Skin epidermis (tissue), 12 donors: Measurements from ENCODE around the gene IVNS1ABP.
"Not testable (repeated sequence)": the region's sequence is repeated elsewhere in the genome, so short reads cannot be mapped to it uniquely, and the experiment has no call there.

Source experiments
- H3K27ac ChIP-seq, 21 experiments: fragments of 200-600 bp; sonication (generic) in 11 of 21; one replicate each; pipeline ENCODE4 v1.5.0; 2020; ENCODE audit warnings: mild to moderate bottlenecking in 3 of 21, inconsistent platforms in 2 of 21, moderate library complexity in 2 of 21
- H3K4me3 ChIP-seq, 7 experiments: fragments of 200-600 bp; sonication (generic) in 2 of 7; one replicate each; pipeline ENCODE4 v1.5.0; 2020; ENCODE audit warnings: inconsistent platforms in 2 of 7, mild to moderate bottlenecking in 2 of 7, moderate library complexity in 1 of 7

Gene IVNS1ABP

DNA sequence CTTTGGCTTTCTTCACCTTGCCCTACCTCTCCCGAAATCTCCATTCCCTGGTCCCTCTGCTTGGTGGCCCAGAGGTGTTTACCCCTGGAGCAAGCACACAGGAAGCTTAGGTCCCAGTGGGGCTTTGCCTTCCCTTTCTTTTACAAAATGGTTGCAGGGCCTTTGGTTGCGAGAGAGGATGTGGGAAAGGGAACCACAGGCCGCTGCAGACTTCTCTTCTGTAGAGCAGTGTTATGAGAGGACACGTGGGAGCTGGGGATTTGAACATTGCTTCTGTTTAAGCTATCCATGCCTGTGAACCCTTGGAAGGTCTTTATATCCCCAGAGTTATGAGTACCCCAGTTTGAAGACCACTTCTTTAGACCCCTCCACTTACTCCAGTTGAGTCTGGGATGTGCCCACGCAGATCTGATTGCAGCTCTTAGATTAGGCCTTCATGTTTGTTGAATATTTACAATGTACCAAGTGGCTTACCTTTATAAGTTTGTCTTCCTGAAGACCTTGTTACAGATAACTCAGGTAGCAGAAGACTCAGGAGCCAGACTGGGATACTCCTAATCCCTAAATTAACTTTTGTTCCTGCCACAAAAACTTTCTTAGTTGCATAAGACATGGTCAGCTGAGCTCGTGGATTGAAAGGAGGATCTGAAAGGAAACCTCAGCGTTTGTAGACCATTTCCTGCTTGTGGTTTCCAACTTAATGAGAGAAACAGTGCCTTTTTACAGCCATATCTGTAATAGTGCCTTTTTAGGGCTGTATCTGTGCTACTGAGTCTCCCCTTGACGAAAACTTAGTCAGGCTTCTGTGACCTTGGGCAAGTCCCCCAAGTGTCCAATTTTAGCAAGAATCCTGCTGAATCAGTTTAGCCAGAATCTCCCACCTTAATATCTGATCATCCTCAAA is 21.9 kb upstream of the IVNS1ABP start:
- Histone ChIP-seq H3K27ac (peak overlapping the region in 18 of 21 experiments; percentile 19 to 88 (median 48)), H3K4me3 (no peak overlapping the region)

DNA sequence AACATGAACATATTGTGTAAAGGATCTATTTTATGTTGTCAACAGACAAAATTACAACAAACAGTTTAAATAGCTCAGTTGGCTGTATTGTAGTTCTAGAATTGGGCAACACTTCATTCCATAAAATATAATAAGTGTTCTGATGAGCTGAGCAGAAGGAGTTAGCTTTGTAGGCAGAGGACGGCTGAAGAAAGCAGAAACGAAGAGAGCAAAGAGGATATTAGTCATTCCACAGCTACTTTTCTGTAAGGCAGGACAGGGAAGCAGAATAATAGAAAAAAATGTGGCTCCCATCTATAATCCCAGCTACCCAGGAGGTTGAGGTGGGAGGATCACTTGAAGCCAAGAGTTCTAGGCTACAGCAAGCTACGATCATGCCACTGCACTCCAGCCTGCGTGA is 20.2 kb upstream of the IVNS1ABP start:
- H3K27ac ChIP-seq = peak overlapping the region in 6 of 21 experiments; percentile 11 to 88 (median 53)

DNA sequence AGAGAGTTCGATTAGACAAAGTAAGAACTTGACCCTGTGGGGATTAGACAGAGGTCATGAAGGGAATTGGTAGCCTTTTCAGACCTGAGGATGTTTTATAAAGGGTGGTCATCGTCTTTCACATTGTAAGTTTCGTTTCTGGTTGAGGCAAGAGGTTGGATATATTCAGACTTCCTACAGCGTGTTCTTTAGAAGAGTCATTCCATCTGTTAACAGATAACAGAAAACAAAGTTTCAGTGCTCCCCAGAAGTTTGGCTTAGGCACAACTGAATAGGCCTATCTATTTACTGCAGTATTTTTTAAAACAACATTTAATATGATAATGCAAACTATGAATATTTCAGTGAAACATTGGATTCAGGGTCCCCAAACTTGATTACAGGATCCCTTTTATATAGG is 17.1 kb upstream of the IVNS1ABP start:
- H3K4me3 ChIP-seq = no peak overlapping the region
- H3K27ac ChIP-seq = no peak overlapping the region

More for the DNA sequence above, 20.2 kb upstream of the IVNS1ABP start:
- no peak overlapping the region for H3K4me3 ChIP-seq

DNA sequence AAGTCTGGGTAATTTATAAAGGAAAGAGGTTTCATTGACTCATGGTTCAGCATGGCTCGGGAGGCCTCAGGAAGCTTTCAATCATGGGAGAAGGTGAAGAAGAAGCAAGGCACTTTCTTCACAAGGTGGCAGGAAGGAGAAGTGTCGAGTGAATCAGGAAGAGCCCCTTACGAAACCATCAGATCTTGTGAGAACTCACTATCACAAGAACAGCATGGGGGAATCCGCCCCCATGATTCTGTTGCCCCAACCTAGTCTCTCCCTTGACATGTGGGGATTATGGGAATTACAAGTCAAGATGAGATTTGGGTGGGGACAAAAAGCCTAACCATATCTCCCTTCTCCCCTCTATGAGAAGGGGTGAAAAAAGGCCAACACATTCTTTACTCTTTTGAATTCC is 11.2 kb upstream of the IVNS1ABP start:
- no peak overlapping the region for H3K4me3 ChIP-seq
- H3K27ac ChIP-seq = no peak overlapping the region

DNA sequence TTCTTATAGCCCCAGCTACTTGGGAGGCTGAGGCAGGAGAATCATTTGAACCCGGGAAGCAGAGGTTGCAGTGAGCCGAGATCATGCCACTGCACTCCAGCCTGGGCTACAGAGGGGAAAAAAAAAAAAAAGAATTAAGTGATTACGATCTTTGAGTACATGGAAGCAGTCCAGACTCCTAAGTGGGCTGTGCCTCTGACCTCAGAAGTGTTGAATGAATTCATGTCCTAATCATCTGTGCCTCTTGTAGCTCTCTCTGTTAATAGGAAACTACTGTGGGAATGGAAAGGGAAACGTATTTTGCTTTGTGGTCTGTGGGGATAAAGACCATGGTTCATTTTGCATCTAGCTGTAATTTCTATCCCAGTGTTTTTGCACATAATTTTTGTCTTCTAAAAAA is 8.4 kb upstream of the IVNS1ABP start:
- Histone ChIP-seq H3K27ac (no peak overlapping the region), H3K4me3 (no peak overlapping the region)

DNA sequence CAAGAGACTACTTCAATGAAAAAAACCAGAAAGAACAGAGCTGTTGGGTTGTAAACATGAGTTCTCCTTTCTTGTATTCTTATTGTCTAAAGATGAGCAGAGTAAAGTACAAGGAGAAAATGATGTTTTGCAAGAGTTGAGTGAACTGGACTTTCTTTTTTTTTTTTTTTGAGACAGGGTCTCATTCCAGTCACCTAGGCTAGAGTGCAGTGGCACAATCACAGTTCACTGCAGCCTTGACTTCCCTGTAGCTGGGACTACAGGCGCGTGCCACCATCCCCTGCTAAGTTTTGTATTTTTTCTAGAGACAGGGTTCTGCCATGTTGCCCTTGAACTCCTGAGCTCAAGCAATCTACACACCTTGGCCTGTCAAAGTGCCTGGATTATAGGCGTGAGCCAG is 7.1 kb upstream of the IVNS1ABP start:
- H3K27ac ChIP-seq = no peak overlapping the region

DNA sequence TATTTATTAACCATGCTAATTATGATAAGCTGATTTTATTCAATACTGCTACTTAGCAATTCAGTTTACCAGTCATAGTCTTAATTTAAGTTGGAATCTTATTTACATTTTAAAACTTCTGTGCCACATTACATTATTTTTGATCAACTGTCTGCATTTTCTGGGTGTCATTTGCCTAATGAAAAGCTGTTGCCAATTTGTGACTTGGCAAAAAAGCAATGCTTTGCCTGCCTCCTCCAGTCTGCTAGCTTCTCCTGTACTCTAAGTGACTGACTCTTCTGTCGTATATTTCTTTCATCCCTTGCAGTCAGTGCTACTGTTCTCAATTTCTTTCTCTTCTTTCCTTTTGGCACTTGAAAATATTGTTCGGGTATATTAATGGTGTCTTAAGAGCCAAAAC is 5.6 kb upstream of the IVNS1ABP start:
- Histone ChIP-seq H3K4me3 (no peak overlapping the region), H3K27ac (no peak overlapping the region)

More for the DNA sequence above, 7.1 kb upstream of the IVNS1ABP start:
- H3K4me3 ChIP-seq = no peak overlapping the region

DNA sequence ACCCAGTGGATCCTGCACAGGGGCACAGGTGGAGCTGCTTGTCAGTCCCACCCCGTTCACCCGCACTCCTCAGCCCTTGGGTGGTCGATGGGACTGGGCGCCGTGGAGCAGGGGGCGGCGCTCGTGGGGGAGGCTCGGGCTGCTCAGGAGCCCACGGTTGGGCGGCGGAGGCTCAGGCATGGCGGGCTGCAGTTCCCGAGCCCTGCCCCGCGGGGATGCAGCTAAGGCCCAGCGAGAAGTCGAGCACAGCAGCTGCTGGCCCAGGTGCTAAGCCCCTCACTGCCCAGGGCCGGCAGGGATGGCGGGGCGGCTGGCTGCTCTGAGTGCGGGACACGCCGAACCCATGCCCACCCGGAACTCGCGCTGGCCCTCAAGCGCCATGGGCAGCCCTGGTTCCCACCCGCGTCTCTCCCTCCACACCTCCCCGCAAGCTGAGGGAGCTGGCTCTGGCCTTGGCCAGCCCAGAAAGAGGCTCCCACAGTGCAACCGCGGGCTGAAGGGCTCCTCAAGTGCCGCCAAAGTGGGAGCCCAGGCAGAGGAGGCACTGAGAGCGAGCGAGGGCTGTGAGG is 4.7 kb upstream of the IVNS1ABP start:
- not testable (repeated sequence) for H3K27ac ChIP-seq, H3K4me3 ChIP-seq

DNA sequence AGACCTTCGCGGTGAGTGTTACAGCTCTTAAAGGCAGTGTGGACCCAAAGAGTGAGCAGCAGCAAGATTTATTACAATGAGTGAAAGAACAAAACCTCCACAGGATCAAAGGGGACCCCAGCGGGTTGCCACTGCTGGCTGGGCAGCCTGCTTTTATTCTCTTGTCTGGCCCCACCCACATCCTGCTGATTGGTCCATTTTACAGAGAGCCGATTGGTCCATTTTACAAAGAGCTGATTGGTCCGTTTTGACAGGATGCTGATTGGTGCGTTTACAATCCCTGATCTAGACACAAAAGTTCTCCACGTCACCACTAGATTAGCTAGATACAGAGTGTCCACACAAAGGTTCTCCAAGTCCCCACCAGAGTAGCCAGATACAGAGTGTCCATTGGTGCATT is 4.1 kb upstream of the IVNS1ABP start:
- not testable (repeated sequence) for H3K4me3 ChIP-seq, H3K27ac ChIP-seq

DNA sequence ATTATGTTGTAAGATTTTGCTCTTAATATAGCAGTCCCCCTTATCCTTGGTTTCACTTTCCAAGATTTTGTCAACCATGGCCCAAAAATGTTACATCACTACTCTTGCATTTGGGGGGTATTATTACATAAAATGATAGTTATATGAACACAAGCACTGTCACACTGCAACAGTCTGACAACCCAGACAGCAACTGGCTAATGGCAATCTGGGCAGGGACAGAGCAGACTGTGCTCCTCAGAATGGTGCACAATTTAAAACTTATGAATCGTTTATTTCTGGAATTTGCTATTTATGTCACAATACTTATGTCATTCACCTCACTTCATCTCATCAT is 2.1 kb upstream of the IVNS1ABP start:
- Histone ChIP-seq H3K27ac (peak overlapping the region in 5 of 21 experiments; percentile 31 to 98 (median 98)), H3K4me3 (no peak overlapping the region)

DNA sequence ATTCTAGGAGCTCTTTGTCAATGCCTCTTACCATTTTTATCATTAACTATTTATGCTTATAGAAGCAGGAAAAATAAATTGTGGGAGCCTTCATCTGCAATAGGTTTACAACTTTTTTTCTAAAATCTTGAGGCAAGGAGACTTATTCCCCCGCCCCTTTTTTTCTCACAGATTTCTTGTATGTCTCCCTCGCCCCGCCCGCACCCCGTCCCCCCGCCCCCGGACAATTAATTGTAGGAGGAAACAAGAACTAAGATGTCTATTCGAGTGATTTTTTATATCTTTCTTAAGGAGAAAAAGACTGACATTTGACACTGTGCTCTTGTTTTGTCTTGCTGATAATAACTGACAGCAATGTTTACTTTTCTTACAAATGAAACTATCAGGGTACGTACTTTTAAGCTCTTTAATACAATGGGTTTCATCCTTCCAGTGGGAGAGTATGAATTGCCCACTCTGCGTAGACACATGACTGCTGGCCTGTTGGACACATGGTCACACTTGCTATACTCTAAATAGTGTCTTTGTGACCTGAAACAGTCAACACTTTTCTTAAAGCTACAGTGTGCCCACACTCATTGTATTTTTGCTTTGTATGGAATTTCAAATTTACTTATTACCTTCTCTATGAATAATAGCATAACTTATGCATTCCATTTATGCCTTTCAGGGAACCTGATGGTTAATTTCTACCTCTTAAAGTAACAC is 1.5 kb upstream of the IVNS1ABP start:
- H3K4me3 ChIP-seq = peak overlapping the region in 1 of 7 experiments; percentile 91

DNA sequence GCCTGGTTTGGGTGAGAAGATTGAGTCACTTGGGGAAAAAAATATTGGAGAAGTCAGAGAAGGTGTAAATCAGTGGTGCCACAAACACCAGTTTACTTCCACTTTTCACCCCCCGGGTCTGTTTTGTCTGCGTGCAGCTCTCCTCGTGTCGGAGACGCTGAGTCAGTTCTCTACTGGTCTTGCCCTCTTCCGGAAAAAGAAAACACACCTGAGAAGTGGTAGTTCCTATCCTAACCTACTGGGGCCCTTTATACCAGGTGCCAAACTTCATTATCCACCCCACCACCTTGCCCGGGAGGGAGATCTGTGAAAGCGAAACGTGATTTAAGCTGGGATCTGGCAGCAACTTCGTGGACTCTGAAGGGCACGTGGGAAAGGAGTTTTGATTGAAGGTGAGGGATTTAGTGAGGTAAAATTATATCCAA is 855 bp upstream of the IVNS1ABP start:
- Histone ChIP-seq H3K27ac (peak overlapping the region; percentile 84 to 100 (median 98)), H3K4me3 (peak overlapping the region; percentile 77 to 95 (median 84))

More for the DNA sequence above, 1.5 kb upstream of the IVNS1ABP start:
- H3K27ac ChIP-seq = peak overlapping the region in 20 of 21 experiments; percentile 84 to 100 (median 98)

DNA sequence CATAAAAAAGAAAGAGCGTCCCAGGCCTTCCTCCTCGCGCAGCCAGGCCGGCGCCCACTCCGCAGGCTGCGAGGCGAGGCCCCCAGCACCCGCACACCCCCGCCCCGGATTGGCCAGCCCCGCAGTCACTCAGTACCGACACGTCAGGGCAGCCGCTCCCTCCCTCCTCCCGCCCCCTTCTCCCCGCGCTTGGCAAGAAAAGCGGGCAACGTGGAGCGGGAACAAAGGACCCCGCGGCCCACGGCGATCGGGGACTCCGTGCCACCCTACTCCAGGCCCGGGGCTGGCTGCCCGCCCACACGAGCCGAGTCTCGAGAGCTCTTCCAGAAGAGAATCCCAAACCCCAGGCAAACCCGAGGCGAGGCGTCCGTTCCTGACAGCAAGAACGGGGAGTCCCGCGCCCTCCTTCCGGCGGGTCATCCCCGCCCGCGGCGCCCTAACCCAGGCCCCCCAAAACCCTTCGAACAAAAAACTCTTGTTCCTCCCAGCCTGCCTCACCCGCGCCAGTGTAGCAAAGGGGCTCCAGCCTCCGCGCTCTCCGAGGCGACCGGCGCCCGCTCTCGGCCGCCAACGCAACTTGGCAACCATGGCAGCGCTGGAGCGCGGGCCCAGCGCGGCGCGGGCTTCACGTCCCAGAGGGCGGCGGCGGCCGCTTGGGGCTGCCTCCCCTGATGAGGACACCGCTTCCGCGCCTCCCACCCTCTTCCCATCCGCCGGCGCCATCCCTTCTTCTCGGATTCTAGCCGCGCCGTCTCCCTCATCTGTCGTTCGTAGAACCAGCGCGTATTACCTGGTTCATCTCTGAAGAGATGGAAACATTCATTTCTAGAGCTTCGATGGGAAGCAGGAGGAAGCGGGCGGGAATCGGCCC is 645 bp downstream of the IVNS1ABP start:
- Histone ChIP-seq H3K4me3 (peak overlapping the region; percentile 77 to 95 (median 84)), H3K27ac (peak overlapping the region; percentile 84 to 100 (median 98))

DNA sequence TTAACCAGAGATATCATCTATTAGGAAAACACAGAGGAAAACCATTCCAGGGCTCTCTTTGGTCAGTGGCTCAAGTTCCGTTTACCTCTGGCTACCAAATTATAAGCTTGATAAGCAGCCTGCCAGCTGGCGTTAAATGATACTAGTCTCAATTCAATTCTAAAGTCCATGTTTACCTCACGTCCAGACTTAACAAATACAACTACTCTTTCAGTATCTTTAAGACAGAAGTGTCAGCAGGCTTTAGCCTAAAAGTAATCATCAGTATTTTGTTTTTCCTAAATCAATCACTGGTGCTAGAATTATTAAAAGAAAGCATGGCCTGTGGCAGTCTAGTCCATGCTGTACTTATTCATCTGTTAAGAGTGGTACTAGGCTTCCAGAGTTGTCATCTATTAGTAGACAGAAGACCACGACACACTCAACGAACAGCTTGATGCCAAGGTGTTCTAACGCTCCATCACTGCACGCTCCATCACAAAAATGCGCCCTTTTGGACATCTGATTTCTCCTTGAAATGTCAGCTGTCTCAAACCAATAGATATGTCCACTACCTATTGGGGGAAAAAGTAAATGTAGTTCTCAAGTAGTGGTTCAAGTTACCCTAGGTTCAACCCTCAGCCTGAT is 1.5 kb downstream of the IVNS1ABP start:
- Histone ChIP-seq H3K4me3 (peak overlapping the region; percentile 77 to 95 (median 84)), H3K27ac (peak overlapping the region in 20 of 21 experiments; percentile 91 to 100 (median 98))

DNA sequence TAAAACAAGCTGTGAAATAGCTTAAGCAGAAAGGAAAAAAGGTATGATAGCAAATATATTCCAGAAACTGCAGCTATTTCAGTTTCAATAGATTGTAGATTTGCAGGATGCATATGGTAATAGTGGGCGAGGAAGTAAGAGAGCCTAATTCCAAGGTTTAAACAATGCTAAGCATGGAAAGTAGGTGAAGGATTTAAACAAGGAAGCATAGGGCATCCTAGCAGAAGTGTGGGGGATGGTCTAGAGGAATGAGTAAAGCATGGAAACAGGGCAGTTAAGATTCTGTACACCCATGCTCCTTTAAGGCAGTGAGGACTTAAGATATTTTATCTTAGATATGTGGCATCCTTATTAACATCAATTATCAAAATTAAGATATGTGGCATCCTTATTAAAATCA is 2.6 kb downstream of the IVNS1ABP start:
- peak overlapping the region in 8 of 21 experiments; percentile 1 to 99 (median 16) for H3K27ac ChIP-seq
- H3K4me3 ChIP-seq = peak overlapping the region in 6 of 7 experiments; percentile 3 to 95 (median 86)

DNA sequence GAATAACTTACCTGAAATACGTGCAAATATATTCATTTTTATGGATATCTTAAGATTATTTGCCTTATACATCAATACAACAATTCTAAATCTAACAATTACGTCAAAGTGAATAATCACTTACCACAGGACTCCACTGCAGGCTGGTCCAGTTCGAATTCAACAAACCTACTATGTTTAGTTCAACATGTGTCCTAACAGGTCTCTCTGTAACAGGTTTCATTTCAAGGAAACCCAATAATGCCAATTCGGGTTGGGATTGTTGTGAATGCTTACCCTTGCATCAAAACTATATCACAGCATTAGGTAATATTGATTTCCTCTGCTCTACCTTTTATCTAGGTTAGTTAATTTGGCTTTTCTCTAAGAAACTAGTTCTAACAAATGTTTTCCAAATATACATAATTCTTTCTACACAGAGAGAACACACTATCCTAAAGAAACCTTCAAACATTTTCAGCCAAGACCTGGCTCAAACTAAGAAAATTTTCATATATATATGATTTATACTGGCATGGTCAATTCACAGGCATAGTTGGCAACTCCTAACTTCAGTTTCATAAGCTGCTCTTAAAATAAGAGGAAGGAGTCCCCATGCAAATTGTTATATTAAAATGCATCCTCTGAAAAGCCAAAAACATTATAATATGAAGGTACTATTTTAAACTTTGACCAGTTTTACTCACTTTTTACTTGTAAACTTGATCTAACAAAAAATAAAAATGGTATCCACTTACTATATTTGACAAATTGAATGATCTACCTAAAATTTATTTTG is 4.5 kb downstream of the IVNS1ABP start:
- Histone ChIP-seq H3K27ac (peak overlapping the region in 1 of 21 experiments; percentile 3), H3K4me3 (peak overlapping the region in 3 of 7 experiments; percentile 80 to 95 (median 91))

DNA sequence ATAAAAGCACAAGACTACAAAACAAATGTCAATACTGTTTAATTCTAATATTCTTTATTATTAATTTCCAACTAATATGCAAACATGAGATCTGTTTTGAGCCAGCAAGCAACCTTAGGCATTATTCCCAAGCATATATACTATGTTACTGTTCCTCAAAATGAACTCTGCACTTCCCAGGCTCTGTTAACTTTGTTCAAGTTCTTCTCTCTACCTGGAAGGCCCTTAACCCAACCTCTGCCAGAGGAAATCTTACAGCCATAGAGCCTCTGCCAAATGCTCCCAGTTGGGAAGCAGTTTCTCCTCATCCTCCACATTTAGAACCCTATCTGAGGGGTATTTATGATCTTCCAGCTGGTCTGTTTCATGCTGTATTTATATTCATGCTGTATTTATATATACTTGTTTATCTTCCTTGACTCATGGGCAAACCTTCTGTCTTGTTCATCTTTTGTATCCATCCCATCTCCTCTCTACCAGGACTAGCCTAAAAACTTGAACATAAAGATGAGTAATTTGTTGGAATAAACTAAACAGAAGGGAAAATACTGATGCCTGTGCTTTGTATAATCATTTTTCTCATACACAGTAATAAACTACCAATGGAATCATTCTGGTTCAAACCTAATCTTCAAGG is 5.3 kb downstream of the IVNS1ABP start:
- Histone ChIP-seq H3K27ac (no peak overlapping the region), H3K4me3 (peak overlapping the region in 1 of 7 experiments; percentile 5)

DNA sequence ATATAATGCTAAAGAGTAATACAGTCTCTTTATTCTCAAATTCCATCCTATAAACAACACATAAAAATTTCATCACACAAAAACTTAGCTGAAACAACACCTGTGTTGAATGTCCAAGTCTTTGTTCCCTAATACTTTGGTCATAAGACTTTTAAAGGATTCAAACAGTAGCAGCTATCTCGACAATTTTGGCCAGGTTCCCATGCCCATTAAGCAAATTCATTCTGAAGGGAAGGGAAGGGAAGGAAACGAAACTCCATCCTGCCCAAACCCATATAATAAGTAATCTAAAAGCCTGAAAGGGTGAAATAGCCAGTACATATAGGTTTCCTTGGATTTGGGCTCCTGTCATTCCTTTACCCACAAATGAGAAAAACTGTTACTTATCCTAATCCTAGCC is 7.5 kb downstream of the IVNS1ABP start:
- no peak overlapping the region for H3K27ac ChIP-seq

More for the DNA sequence above, 7.5 kb downstream of the IVNS1ABP start:
- H3K4me3 ChIP-seq = no peak overlapping the region
